Measurements from ENCODE around the gene FBXO24.

Gene FBXO24

GRCh38 chr7:100586266-100587025 lies at the start of gene FBXO24 (continued):
- TF ChIP-seq ZSCAN5A (tag by site-specific recombination; IDR thresholded peaks at IDR 0.05) (no peak), ZBTB20 (tag by site-specific recombination; IDR thresholded peaks at IDR 0.05) (no peak), ZNF426 (tag by site-specific recombination; IDR thresholded peaks at IDR 0.05) (no peak), IKZF3 (tag by site-specific recombination; IDR thresholded peaks at IDR 0.05) (no peak), PBX3 (CRISPR knock-in tag; IDR thresholded peaks at IDR 0.05) (peak; percentile 99), GLIS2 (tag by site-specific recombination; IDR thresholded peaks at IDR 0.05) (peak; percentile 99), ZNF175 (tag by site-specific recombination; IDR thresholded peaks at IDR 0.05) (no peak), ZBTB48 (tag by site-specific recombination; IDR thresholded peaks at IDR 0.05) (peak; percentile 96), ZNF16 (tag by site-specific recombination; IDR thresholded peaks at IDR 0.05; ENCODE audit: low read depth) (no peak), PATZ1 (tag by site-specific recombination; IDR thresholded peaks at IDR 0.05) (0 out of 2 replicates have a peak, but pooled peaks have one; percentile 66), ZIC2 (tag by site-specific recombination; IDR thresholded peaks at IDR 0.05) (peak; percentile 55), ZXDB (tag by site-specific recombination; IDR thresholded peaks at IDR 0.05) (peak; percentile 94), ZNF335 (tag by site-specific recombination; conservative IDR thresholded peaks at IDR 0.05) (0 out of 2 replicates have a peak, but pooled peaks have one; percentile 11), ZNF645 (tag by site-specific recombination; IDR thresholded peaks at IDR 0.05) (no peak), ZNF416 (tag by site-specific recombination; IDR thresholded peaks at IDR 0.05) (no peak), RBAK (tag by site-specific recombination; IDR thresholded peaks at IDR 0.05) (no peak), ZBTB17 (tag by site-specific recombination; IDR thresholded peaks at IDR 0.05) (peak; percentile 54), ZNF19 (tag by site-specific recombination; IDR thresholded peaks at IDR 0.05; ENCODE audit: low read depth) (no peak), ZNF362 (tag by site-specific recombination; IDR thresholded peaks at IDR 0.05) (no peak), ZNF341 (tag by site-specific recombination; IDR thresholded peaks at IDR 0.05; ENCODE audit: low read depth) (peak; percentile 67; the same call in 1 of the 2 replicates), ZNF701 (tag by site-specific recombination; IDR thresholded peaks at IDR 0.05) (no peak), ZNF169 (tag by site-specific recombination; IDR thresholded peaks at IDR 0.05) (no peak)
- TF ChIP-seq, protein P1, sequence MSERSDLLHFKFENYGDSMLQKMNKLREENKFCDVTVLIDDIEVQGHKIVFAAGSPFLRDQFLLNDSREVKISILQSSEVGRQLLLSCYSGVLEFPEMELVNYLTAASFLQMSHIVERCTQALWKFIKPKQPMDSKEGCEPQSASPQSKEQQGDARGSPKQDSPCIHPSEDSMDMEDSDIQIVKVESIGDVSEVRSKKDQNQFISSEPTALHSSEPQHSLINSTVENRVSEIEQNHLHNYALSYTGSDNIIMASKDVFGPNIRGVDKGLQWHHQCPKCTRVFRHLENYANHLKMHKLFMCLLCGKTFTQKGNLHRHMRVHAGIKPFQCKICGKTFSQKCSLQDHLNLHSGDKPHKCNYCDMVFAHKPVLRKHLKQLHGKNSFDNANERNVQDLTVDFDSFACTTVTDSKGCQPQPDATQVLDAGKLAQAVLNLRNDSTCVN (tag by site-specific recombination; optimal IDR thresholded peaks at IDR 0.05): peak; percentile 45
- TF ChIP-seq, protein P2, sequence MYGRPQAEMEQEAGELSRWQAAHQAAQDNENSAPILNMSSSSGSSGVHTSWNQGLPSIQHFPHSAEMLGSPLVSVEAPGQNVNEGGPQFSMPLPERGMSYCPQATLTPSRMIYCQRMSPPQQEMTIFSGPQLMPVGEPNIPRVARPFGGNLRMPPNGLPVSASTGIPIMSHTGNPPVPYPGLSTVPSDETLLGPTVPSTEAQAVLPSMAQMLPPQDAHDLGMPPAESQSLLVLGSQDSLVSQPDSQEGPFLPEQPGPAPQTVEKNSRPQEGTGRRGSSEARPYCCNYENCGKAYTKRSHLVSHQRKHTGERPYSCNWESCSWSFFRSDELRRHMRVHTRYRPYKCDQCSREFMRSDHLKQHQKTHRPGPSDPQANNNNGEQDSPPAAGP (tag by site-specific recombination; IDR thresholded peaks at IDR 0.05): 0 out of 2 replicates have a peak, but pooled peaks have one; percentile 13
- TF ChIP-seq, protein P3, sequence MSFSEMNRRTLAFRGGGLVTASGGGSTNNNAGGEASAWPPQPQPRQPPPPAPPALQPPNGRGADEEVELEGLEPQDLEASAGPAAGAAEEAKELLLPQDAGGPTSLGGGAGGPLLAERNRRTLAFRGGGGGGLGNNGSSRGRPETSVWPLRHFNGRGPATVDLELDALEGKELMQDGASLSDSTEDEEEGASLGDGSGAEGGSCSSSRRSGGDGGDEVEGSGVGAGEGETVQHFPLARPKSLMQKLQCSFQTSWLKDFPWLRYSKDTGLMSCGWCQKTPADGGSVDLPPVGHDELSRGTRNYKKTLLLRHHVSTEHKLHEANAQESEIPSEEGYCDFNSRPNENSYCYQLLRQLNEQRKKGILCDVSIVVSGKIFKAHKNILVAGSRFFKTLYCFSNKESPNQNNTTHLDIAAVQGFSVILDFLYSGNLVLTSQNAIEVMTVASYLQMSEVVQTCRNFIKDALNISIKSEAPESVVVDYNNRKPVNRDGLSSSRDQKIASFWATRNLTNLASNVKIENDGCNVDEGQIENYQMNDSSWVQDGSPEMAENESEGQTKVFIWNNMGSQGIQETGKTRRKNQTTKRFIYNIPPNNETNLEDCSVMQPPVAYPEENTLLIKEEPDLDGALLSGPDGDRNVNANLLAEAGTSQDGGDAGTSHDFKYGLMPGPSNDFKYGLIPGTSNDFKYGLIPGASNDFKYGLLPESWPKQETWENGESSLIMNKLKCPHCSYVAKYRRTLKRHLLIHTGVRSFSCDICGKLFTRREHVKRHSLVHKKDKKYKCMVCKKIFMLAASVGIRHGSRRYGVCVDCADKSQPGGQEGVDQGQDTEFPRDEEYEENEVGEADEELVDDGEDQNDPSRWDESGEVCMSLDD (tag by site-specific recombination; IDR thresholded peaks at IDR 0.05): peak; percentile 50; the same call in 1 of the 2 replicates
